Activated naive CD4-positive, alpha-beta T cell treated with anti-CD3 and anti-CD28 coated beads, Interleukin-2, amount 50 U/mL, for 16 hours (primary cell): ENCODE results near the gene BCAS3.
"Not testable (repeated sequence)": the region's sequence is repeated elsewhere in the genome, so short reads cannot be mapped to it uniquely, and the experiment has no call there.

Source experiments
- DNase-seq: peaks from one replicate; pipeline ENCODE4 v3.0.0-alpha.2; 2020

BCAS3 gene

GRCh38 chr17:60891149-60891548, 213.5 kb downstream of the BCAS3 start:
- no peak for DNase-seq

GRCh38 chr17:60893475-60893874, 215.8 kb downstream of the BCAS3 start:
- DNase-seq: no peak

GRCh38 chr17:60896996-60897395, 219.3 kb downstream of the BCAS3 start:
- DNase-seq: no peak

DNA sequence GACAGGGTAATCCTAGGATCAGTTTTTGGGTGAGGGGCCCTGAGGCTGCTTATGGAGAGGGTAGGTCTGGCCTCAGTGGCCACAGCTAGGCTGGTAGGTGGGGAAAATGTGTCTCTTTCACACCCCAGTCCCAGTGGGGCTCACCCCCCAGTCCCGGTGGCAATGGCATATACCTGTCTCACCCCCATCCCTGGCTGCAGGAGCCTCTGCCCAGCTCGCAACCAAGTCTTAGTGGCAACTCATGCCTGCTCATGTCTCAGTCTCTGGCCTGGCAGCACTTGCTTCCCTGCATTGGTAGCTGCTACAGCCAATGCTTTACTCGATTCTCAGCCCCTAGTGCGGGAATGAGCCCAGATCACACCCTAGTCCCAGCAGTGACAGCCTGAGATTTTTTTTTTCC, 221.5 kb downstream of the BCAS3 start:
- DNase-seq: no peak

DNA sequence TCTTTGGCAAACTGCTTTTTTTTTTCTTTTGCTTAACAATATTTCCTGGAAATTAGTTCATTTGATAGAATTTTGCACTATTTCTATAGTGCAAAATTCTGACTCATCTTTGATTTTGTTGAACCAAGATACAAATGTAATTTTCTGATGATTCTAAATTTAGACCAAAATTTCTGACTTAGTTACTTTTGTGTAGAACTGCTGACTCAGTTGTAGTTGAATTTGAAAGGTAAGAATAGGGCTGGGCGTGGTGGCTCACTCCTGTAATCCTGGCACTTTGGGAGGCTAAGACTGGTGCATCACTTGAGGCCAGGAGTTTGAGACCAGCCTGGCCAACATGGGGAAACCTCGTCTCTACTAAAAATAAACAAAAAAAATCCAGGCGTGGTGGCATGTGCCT, 223.0 kb downstream of the BCAS3 start:
- DNase-seq: no peak

GRCh38 chr17:60901242-60901641, 223.6 kb downstream of the BCAS3 start:
- no peak for DNase-seq

- DNase-seq: no peak
Measured at GRCh38 chr17:60901806-60902205, 224.2 kb downstream of the BCAS3 start.

DNA sequence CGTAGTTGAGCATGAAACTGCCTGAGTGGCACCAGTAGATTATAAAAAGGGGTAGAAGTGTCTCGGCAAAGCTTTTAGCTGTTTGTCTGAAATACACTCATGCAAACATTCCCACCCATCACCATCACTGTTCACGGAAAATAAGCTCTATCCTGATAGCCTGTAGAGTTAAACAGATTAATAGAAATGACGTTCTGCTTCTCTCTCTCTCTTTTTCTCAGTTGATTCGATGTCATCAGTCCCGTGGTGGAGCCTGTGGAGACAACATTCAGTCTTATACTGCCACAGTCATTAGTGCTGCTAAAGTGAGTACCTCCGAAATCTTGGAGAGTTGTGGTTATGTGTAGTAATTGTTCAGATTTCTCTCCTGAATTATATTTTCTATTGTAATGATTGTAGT, 224.7 kb downstream of the BCAS3 start:
- no peak for DNase-seq

DNA sequence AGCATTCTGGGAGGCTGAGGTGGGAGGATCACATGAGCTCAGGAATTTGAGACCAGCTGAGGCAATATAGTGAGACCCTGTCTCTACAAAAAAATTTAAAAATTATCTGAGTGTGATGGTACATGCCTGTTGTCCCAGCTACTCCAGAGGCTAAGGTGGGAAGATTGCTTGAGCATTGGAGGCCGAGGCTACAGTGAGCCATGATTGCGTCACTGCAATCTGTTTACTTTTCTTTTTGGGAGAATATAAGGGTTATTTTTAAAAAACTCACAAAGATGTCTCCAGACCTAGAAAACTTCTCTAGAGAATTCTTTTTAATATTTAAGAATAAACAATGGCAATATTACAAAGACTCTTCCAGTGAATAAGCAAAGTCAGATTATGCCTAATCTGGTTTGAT, 226.9 kb downstream of the BCAS3 start:
- no peak for DNase-seq

GRCh38 chr17:60905709-60906108, 228.1 kb downstream of the BCAS3 start:
- DNase-seq: no peak

GRCh38 chr17:60908324-60908723, 230.7 kb downstream of the BCAS3 start:
- DNase-seq: no peak

DNA sequence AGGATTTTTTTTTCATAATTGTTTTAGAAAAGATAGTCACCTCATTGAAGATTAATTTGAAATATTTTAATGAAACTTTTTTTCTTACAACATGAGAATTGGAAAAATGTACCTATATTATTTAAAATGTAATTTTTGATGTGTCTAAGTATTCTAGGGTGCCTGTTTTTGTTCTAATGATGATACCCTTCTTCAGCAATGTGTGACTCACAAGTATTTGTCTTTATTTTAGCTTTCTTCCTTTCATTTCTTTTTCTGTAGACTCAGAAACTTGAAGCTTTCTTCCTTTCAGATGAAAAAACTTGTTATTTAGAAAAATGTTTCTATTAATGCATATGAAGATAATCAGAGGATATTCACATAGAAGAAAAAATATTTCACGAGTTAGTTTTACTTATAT, 231.8 kb downstream of the BCAS3 start:
- DNase-seq: no peak

GRCh38 chr17:60910415-60910814, 232.8 kb downstream of the BCAS3 start:
- no peak for DNase-seq

DNA sequence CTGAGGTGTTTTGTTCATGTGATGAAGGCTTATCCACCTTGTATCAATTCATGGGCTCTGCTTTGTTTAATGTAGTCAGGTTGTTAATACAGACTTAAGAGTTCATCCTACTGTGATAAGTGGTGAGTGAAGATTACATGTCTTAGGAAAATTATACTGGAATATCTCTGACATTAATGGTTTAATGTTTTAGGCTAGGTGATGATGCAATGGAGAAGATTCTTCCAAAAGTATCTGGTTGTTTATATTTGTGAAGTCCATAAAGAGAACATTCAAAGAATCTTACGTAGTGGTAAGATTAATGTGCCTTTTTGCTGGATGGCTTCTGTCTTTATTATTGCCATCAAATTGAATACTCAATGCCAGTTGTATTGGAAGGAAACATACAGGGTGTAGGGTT, 236.4 kb downstream of the BCAS3 start:
- DNase-seq: no peak

DNA sequence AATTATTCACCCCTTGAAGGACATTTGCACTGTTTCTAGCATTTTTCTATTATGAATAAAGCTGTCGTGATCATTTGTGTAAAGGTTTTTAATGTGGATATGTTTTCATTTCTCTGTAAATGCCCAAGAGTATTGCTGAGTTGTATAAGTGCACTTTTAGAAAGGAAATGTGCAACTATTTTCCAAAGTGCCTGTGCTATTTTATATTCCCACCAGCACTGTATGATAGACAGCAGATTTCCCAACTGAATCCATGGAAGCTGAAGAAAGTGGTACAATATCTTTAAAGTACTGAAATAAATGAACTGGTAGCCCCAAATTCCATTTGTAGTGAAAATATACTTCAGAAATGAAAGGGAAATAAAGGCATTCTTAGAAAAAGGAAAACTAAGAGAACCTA, 238.4 kb downstream of the BCAS3 start:
- DNase-seq: no peak

DNA sequence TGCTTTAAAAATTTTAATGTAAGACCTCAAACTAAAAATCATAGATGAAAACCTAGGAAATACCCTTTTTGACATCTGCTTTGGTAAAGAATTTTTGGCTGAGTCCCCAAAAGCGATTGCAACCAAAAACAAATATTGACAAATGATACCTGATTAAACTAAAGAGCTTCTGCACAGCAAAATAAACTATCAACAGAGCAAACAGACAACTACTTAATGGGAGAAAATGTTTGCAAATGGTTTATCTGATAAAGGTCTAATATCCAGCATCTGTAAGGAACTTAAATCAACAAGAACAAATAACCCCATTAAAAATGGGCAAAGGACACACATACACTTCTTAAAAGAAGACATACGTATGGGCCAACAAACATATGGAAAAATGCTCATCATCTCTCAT, 242.5 kb downstream of the BCAS3 start:
- no peak for DNase-seq

- DNase-seq: no peak
Measured at GRCh38 chr17:60923000-60923399, 245.3 kb downstream of the BCAS3 start.

GRCh38 chr17:60926466-60927183, 249.0 kb downstream of the BCAS3 start:
- no peak for DNase-seq

- no peak for DNase-seq
Measured at GRCh38 chr17:60933739-60934138, 256.1 kb downstream of the BCAS3 start.

DNA sequence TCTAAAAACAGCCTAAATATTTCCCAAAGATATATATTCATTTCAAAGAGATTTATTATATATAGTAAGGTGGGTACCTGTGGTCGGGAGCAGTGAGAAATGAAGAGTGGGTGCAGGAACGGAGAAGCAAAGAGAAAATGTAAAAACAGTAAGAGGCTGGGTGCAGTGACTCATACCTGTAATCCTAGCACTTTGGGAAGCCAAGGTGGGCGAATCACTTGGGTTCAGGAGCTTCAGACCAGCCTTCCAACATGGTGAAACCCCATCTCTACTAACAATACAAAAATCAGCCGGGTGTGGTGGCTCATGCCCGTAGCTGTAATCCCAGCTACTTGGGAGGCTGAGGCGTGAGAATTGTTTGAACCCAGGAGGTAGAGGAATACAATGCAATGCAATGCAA, 257.1 kb downstream of the BCAS3 start:
- DNase-seq: no peak

GRCh38 chr17:60935991-60936390, 258.3 kb downstream of the BCAS3 start:
- DNase-seq: not testable (repeated sequence)

GRCh38 chr17:60939318-60939717, 261.7 kb downstream of the BCAS3 start:
- DNase-seq: no peak

DNA sequence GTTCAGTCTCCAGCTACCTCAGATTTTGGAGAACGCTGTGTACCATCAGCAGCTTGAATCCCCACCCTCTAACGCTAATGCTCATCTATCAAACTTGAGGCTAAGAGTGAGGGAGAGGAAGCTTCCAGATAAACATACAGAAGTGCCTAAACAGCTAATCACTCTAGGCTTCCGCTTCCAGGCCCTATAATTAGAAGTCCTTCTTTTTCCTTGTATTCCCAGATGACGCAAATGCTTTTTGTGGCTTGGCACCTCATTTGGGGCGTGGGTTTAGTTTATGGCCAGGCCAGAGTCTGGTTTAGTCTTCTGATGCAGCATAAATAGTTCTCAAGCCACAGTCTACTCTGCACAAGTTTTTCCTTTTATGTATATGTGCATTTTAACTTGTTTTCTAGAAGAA, 263.4 kb downstream of the BCAS3 start:
- no peak for DNase-seq

- no peak for DNase-seq
Measured at GRCh38 chr17:60941571-60941970, 263.9 kb downstream of the BCAS3 start.

GRCh38 chr17:60944751-60945150, 267.1 kb downstream of the BCAS3 start:
- DNase-seq: no peak

- DNase-seq: no peak
Measured at GRCh38 chr17:60947100-60947499, 269.4 kb downstream of the BCAS3 start.
